K562 (cell line): ENCODE measurements around the gene FBXO11. TPM values are rescaled to one million over a fixed set of nuclear protein-coding genes. Genes with fewer than 3 reads are reported as not detected.

Experiments
- ADNP ChIP-seq: fragments of 200-800 bp; sonication (Bioruptor generic); IDR thresholded peaks from 2 replicates; pipeline ENCODE4 v1.6.1; 2016; ENCODE audit warnings: missing genetic modification characterization, missing compliant biosample characterization
- AFF1 ChIP-seq, 2 experiments: fragments of 450-650 bp; IDR thresholded peaks; 2 replicates each; pipeline ENCODE4 v1.6.1; 2018; ENCODE audit warnings: mild to moderate bottlenecking in 2 of 2, low read depth in 1 of 2; ENCODE audit not compliant: partially characterized antibody in 2 of 2
- CBX8 ChIP-seq: fragments of 200-600 bp; sonication (generic); IDR thresholded peaks from 2 replicates; pipeline ENCODE4 v1.6.1; 2012; ENCODE audit warnings: borderline replicate concordance, mixed run types, low read depth, mild to moderate bottlenecking, moderate library complexity, mixed read lengths, low read length, control low read depth, inconsistent platforms; ENCODE audit not compliant: poor library complexity, severe bottlenecking; ENCODE audit errors: extremely low read depth
- CEBPB ChIP-seq: fragments of 450-650 bp; IDR thresholded peaks from 2 replicates; pipeline ENCODE4 v1.6.1; 2016; ENCODE audit warnings: missing genetic modification characterization, missing compliant biosample characterization
- CREBBP ChIP-seq: IDR thresholded peaks from one replicate; pipeline ENCODE4 v1.6.1; 2012; ENCODE audit warnings: low read depth, mild to moderate bottlenecking, control low read depth, inconsistent platforms, low read length
- JUND ChIP-seq, 2 experiments: IDR thresholded peaks; 2 replicates in 1 of 2; 3 replicates in 1 of 2; pipeline ENCODE4 v1.6.1; 2011; ENCODE audit warnings: borderline replicate concordance in 2 of 2, low read depth in 2 of 2, low read length in 2 of 2, improper control_type of control experiment in 1 of 2, missing biosample characterization in 1 of 2, missing genetic modification characterization in 1 of 2, missing genetic modification reagents in 1 of 2
- KLF10 ChIP-seq: fragments of 250-450 bp; sonication (Bioruptor Pico); IDR thresholded peaks from 2 replicates; pipeline ENCODE4 v1.6.1; 2021; ENCODE audit warnings: matching md5 sums
- NFE2 ChIP-seq: IDR thresholded peaks from 2 replicates; pipeline ENCODE4 v1.6.1; 2014; ENCODE audit warnings: antibody characterized with exemption, low read depth
- PCBP1 ChIP-seq: fragments of 200-400 bp; formaldehyde crosslinking; IDR thresholded peaks from 2 replicates; pipeline ENCODE4 v1.6.1; 2018; ENCODE audit warnings: mild to moderate bottlenecking, low read depth, low read length; ENCODE audit not compliant: poor library complexity, severe bottlenecking
- PHTF2 ChIP-seq: fragments of 250-450 bp; sonication (Bioruptor Pico); IDR thresholded peaks from 2 replicates; pipeline ENCODE4 v1.5.0; 2021; ENCODE audit warnings: mild to moderate bottlenecking
- PML ChIP-seq: IDR thresholded peaks from 2 replicates; pipeline ENCODE4 v1.6.1; 2012; ENCODE audit warnings: low read length, inconsistent platforms
- RB1 ChIP-seq: fragments of 450-650 bp; IDR thresholded peaks from 2 replicates; pipeline ENCODE4 v1.6.1; 2017; ENCODE audit warnings: low read depth, mild to moderate bottlenecking
- SMC3 ChIP-seq: conservative IDR thresholded peaks from 2 replicates; pipeline ENCODE4 v1.6.1; 2011; ENCODE audit warnings: low read depth, low read length, improper control_type of control experiment; ENCODE audit not compliant: insufficient read depth
- SREBF1 ChIP-seq: fragments of 150-350 bp; IDR thresholded peaks from 2 replicates; pipeline ENCODE4 v1.6.1; 2014; ENCODE audit warnings: antibody characterized with exemption, low read depth, low read length, borderline replicate concordance
- TEAD2 ChIP-seq: fragments of 450-650 bp; IDR thresholded peaks from 2 replicates; pipeline ENCODE4 v1.6.1; 2016; ENCODE audit warnings: missing genetic modification characterization, control low read depth, missing compliant biosample characterization
- TFAM ChIP-seq: fragments of 250-450 bp; sonication (Bioruptor Pico); conservative IDR thresholded peaks from 2 replicates; pipeline ENCODE4 v1.5.0; 2021; ENCODE audit warnings: mild to moderate bottlenecking, moderate library complexity
- TRIM24 ChIP-seq, 2 experiments: fragments of 450-650 bp; IDR thresholded peaks; 2 replicates each; pipeline ENCODE4 v1.6.1; 2016
- TRIM25 ChIP-seq: fragments of 450-650 bp; IDR thresholded peaks from 2 replicates; pipeline ENCODE4 v1.7.0; 2016; ENCODE audit warnings: borderline replicate concordance
- ZC3H4 ChIP-seq: sonication (generic); formaldehyde crosslinking; IDR thresholded peaks from 2 replicates; pipeline ENCODE4 v1.9.0; 2021; ENCODE audit warnings: missing genetic modification reagents, borderline replicate concordance
- ZNF449 ChIP-seq: fragments of 250-450 bp; sonication (Bioruptor Pico); IDR thresholded peaks from 2 replicates; pipeline ENCODE4 v1.8.0; 2022; ENCODE audit warnings: moderate library complexity, mild to moderate bottlenecking, inconsistent platforms
- ZNF75A ChIP-seq: fragments of 450-650 bp; formaldehyde crosslinking; IDR thresholded peaks from 2 replicates; pipeline ENCODE4 v1.4.0; 2020; ENCODE audit warnings: mild to moderate bottlenecking
- polyA plus RNA-seq, 8 experiments: library from polyadenylated mRNA; depleted of rRNA in 4 of 8; stranded (reverse) in 5 of 8; unstranded in 3 of 8; fragments of >200 nt; fragmentation: Nextera tagmentation in 2 of 8; fragmentation: Illumina TruSeq in 1 of 8; extraction: Ambion mirVana in 2 of 8; extraction: Trizol in 1 of 8; gene quantifications; 2 replicates each; pipeline versions ENCODE4 v1.2.1 to v1.2.3, GENCODE V29; 2011 to 2014; ENCODE audit warnings: inconsistent platforms in 1 of 8, missing spikeins in 1 of 8
- total RNA-seq, 7 experiments: library from RNA; depleted of rRNA in 6 of 7; stranded (reverse); fragments of >200 nt in 6 of 7; fragmentation: Illumina TruSeq in 2 of 7; extraction: Trizol in 2 of 7; gene quantifications; 2 replicates each; pipeline versions ENCODE4 v1.2.1 to v1.2.3, GENCODE V29; 2011 to 2021; ENCODE audit warnings: low replicate concordance in 1 of 7

FBXO11 gene
- total and polyA plus RNA-seq, 9 of the 15 experiments (the other 6 are each of a cell fraction or from before 2014, with no cell fraction given): 8.8 to 44.5 (median 24.1) TPM

GRCh38 chr2:47767880-47768609 lies 138.3 kb downstream of the FBXO11 start (continued):
- no peak for TF ChIP-seq ZNF449 (CRISPR knock-in tag)
- TF ChIP-seq TFAM (CRISPR knock-in tag): no peak
- TF ChIP-seq ADNP: no peak
- no peak for TF ChIP-seq CREBBP
- no peak for TF ChIP-seq TRIM25
- TF ChIP-seq TEAD2 (tag): no peak
- no peak for TF ChIP-seq NFE2
- TF ChIP-seq SMC3: peak; percentile 87
- TF ChIP-seq CBX8: no peak
- TF ChIP-seq CEBPB (tag): no peak
- TF ChIP-seq RB1: peak; percentile 74
- TF ChIP-seq TRIM24 (IDR thresholded peaks at IDR 0.05): no peak
- no peak for TF ChIP-seq AFF1 (IDR thresholded peaks at IDR 0.05; ENCODE audit: low read depth in 1 of 2, partially characterized antibody in 2 of 2)
- TF ChIP-seq ZNF75A (CRISPR knock-in tag): no peak
- TF ChIP-seq SREBF1: no peak
- TF ChIP-seq ZC3H4 (CRISPR knock-in tag): no peak
- no peak for TF ChIP-seq PCBP1
- TF ChIP-seq JUND (IDR thresholded peaks at IDR 0.05; ENCODE audit: borderline replicate concordance, low read depth, low read length): no peak
- TF ChIP-seq JUND (tag; IDR thresholded peaks at IDR 0.05; ENCODE audit: borderline replicate concordance, low read depth, low read length): no peak
- no peak for TF ChIP-seq PML
- TF ChIP-seq PHTF2 (CRISPR knock-in tag): no peak
- no peak for TF ChIP-seq KLF10 (CRISPR knock-in tag)
